Thoracic aorta (tissue), 2 donors: ENCODE data around the gene ITGA6. TPM values are rescaled to one million over a fixed set of nuclear protein-coding genes. Genes with fewer than 3 reads are reported as not detected.
A peak's percentile ranks its signal among the peaks of the same experiment; 100 is the strongest.

Experiments used
- ATAC-seq: fragments of 150-250 bp; one replicate; pipeline ENCODE4 v1.8.0; 2017; ENCODE audit warnings: low read depth; ENCODE audit not compliant: insufficient number of reproducible peaks, low FRiP score
- DNase-seq: peaks from one replicate; pipeline ENCODE4 v3.0.0-alpha.2; 2020; ENCODE audit warnings: low spot score
- H3K27ac ChIP-seq, 2 donors: fragments of 200-600 bp; sonication (generic); 1 replicate in 1 of 2; 2 replicates in 1 of 2; pipeline ENCODE4 v1.5.1; 2016; ENCODE audit warnings: mild to moderate bottlenecking in 2 of 2, moderate library complexity in 2 of 2
- H3K27me3 ChIP-seq: fragments of 200-600 bp; sonication (generic); replicated peaks from 2 replicates; pipeline ENCODE4 v1.6.0; 2016; ENCODE audit warnings: mild to moderate bottlenecking; ENCODE audit not compliant: insufficient read depth
- H3K36me3 ChIP-seq: fragments of 200-600 bp; sonication (generic); one replicate; pipeline ENCODE4 v1.5.1; 2016
- H3K4me1 ChIP-seq, 2 donors: fragments of 200-600 bp; sonication (generic); 1 replicate in 1 of 2; 2 replicates in 1 of 2; pipeline versions ENCODE4 v1.5.1 to v1.6.0; 2016; ENCODE audit warnings: low read depth in 2 of 2, mild to moderate bottlenecking in 1 of 2; ENCODE audit not compliant: control insufficient read depth in 1 of 2
- H3K4me3 ChIP-seq: fragments of 200-600 bp; sonication (generic); 2 replicates; pipeline ENCODE4 v1.5.1; 2016; ENCODE audit warnings: mild to moderate bottlenecking
- H3K9me3 ChIP-seq: fragments of 200-600 bp; sonication (generic); 2 replicates; pipeline ENCODE4 v1.5.1; 2016
- CTCF ChIP-seq: fragments of 200-600 bp; sonication (generic); IDR thresholded peaks from one replicate; pipeline ENCODE4 v1.5.1; 2019; ENCODE audit warnings: antibody characterized with exemption
- total RNA-seq, 2 donors: library from RNA; depleted of rRNA; stranded (reverse); fragments of >200 nt; gene quantifications; one replicate each; pipeline versions ENCODE4 v1.1.0 to v1.2.3, GENCODE V29; 2016

The ITGA6 gene
- total RNA-seq, 2 donors from 2014 or later: 20.2 to 27.3 TPM

DNA sequence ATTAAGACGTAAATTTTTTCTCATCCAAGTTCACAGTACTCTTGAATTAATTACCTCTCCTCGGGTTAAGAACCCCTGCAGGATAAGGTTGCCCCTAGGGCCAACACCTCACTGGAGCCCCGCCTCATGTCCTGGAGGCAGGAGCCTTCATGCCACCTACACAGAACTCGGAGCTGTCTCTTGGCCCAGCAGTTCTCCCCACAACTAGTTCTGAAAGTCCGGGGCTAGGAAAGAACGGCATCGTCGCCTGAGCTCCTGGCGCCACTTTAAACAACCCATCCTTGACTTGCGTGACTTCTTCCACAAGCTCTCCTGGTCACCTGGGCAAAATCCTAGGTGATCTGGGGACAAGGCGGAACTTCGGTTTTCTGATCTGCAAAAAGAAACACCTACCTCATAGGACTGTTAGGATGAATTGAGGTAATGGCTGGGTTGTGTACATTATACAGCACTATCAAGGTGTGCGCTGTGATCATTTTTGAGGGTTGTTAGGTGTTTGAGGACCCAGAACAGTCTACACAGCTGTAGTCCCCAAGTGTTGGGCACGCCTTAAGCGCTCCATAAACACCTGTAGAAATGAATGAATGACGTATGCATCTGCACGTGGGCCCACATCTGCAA is 641 bp upstream of the ITGA6 start:
- Histone ChIP-seq H3K36me3 (no peaks in the 10 kb centered on the region), H3K9me3 (no peaks in the 10 kb centered on the region), H3K27me3 (no peaks in the 10 kb centered on the region), H3K4me3 (peak overlapping the region; percentile 84), H3K4me1 (peaks cover 5 to 21% of the 10 kb centered on the region in 2 donors), H3K27ac (no peak overlapping the region)
- TF ChIP-seq CTCF: no peak
- no peak for DNase-seq
- no peak for ATAC-seq

- H3K27me3 ChIP-seq: no peaks in the 10 kb centered on the region
These were observed 825 bp downstream of the ITGA6 start for GRCh38 chr2:172427990-172428831.

GRCh38 chr2:172428832-172429210 is 1.4 kb downstream of the ITGA6 start:
- ATAC-seq (no peak), DNase-seq (no peak)
- Histone ChIP-seq H3K4me1 (peaks cover 5 to 24% of the 10 kb centered on the region in 2 donors), H3K9me3 (no peaks in the 10 kb centered on the region), H3K27ac (no peak overlapping the region), H3K4me3 (peak overlapping the region; percentile 84), H3K27me3 (no peaks in the 10 kb centered on the region), H3K36me3 (no peaks in the 10 kb centered on the region)
- TF ChIP-seq CTCF: no peak

More at GRCh38 chr2:172427990-172428831, 825 bp downstream of the ITGA6 start:
- no peak for ATAC-seq
- Histone ChIP-seq H3K9me3 (no peaks in the 10 kb centered on the region), H3K4me1 (peaks cover 5 to 24% of the 10 kb centered on the region in 2 donors), H3K4me3 (peak overlapping the region; percentile 84), H3K36me3 (no peaks in the 10 kb centered on the region), H3K27ac (no peak overlapping the region)
- no peak for TF ChIP-seq CTCF
- no peak for DNase-seq

DNA sequence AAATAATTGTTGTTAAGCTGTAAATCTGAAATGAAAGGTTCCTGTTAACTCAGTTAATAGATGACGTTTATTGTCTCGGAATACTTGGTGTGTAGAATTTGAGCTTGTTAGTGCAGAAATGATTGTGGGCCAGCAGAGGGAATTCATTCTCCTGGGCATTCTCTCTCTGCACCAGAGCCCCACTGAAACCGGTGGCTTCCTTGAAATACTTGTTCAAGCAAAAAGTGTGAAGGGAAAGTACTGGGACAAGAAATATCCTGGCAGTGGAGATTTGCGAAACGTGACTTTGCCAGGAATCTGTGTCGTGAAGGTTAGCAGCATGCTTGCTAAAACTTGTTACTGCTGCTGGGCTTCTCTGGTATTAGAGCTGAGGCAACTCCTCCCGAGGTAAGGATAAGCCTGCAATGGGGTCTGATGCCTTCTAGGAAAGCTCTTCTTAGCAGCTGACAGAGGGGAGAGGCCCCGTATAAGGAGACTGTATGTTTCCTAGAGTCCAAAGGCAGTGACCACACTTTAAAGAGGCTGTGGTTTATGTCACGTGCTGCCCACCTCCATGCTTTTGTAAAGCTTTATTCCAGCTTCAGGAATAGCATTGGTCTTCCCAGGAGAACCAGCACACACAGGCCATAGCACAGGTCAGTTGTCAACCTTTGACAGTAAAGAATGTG is 2.0 kb downstream of the ITGA6 start:
- Histone ChIP-seq H3K36me3 (no peaks in the 10 kb centered on the region), H3K4me1 (peaks cover 5 to 24% of the 10 kb centered on the region in 2 donors), H3K27ac (no peak overlapping the region), H3K27me3 (no peaks in the 10 kb centered on the region), H3K4me3 (peak overlapping the region; percentile 84), H3K9me3 (no peaks in the 10 kb centered on the region)
- TF ChIP-seq CTCF: no peak
- ATAC-seq (no peak), DNase-seq (no peak)

- Histone ChIP-seq H3K4me1 (peaks cover 5 to 24% of the 10 kb centered on the region in 2 donors), H3K4me3 (peak overlapping the region; percentile 7), H3K9me3 (no peaks in the 10 kb centered on the region), H3K27ac (no peak overlapping the region), H3K27me3 (no peaks in the 10 kb centered on the region), H3K36me3 (no peaks in the 10 kb centered on the region)
- ATAC-seq (no peak), DNase-seq (no peak)
- TF ChIP-seq CTCF: no peak
These were observed 2.6 kb downstream of the ITGA6 start for GRCh38 chr2:172430027-172430426.
